Omental fat pad (tissue), 4 donors: ENCODE data around the gene KLHDC4. TPM values are rescaled to one million over a fixed set of nuclear protein-coding genes. Genes with fewer than 3 reads are reported as not detected.

Experiments
- ATAC-seq: fragments of 150-250 bp; one replicate; pipeline ENCODE4 v1.9.1; 2016; ENCODE audit warnings: mild to moderate bottlenecking, moderate library complexity; ENCODE audit not compliant: low FRiP score
- DNase-seq: peaks from one replicate; pipeline ENCODE4 v3.0.0-alpha.2; 2019; ENCODE audit warnings: low spot score
- total RNA-seq, 4 donors: library from RNA; depleted of rRNA; stranded (reverse); fragments of >200 nt; gene quantifications; one replicate each; pipeline ENCODE4 v1.1.0, GENCODE V29; 2016
- TF ChIP-seq, protein P1 (sequence below), 3 donors: fragments of 450-650 bp; IDR thresholded peaks; one replicate each; pipeline ENCODE4 v1.5.1; 2016 to 2017; ENCODE audit warnings: antibody characterized with exemption in 3 of 3, mild to moderate bottlenecking in 3 of 3, moderate library complexity in 2 of 3

Gene KLHDC4
- total RNA-seq, 4 donors from 2014 or later, result 21.7 to 53.8 (median 25.5) TPM

DNA sequence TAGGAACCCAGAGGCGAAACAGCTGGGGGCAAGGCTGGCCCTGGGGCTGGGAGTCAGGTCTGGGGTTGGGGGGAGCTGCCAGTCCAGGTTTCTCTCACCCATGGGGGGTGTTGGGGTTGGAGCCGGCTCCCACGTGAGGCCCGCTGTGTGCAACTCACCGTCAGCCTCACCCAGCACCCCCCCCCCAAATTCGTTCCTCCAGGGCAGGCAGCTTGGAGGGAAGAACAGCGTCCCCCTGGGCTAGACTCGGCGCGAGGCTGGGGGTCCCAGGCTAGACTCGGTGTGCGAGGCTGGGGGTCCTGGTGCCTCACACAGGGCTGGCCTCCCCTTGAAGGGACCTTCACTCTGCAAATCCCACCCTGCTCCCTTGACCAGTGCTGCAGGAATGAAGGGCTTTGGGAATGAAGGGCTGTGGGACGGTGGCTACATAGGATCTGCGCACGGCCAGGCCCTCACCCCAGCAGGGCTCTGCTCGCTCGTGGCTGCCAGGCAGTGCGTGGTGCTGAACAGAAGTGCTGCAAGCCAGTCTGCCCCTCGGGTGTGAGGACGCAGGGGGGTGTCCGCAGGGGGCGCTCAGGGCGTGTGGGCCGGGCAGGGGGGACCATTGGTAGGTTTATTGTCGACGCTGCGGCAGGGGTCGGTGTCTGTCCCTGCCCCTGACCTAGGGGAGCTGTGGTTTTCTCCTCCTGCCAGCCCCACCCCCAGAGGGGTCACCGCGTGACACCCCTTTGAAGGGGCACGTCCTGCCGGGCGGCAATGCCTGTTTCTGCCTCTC, 74.7 kb downstream of the KLHDC4 start:
- ATAC-seq, result no peak

DNA sequence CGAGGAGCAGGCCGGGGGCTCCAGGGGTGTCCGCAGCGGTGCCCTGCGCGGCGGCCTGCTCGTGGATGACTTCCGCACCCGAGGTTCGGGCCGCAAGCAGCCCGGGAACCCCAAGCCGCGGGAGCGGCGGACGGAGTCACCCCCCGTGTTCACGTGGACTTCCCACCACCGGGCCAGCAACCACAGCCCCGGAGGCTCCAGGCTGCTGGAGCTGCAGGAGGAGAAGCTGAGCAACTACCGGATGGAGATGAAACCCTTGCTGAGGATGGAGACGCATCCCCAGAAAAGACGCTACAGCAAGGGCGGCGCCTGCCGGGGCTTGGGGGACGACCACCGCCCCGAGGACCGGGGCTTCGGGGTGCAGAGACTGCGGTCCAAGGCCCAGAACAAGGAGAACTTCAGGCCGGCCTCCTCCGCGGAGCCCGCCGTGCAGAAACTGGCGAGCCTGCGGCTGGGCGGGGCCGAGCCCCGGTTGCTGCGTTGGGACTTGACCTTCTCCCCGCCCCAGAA, 75.8 kb downstream of the KLHDC4 start:
- no peak for ATAC-seq

More for the DNA sequence above, 74.7 kb downstream of the KLHDC4 start:
- TF ChIP-seq, protein P1, sequence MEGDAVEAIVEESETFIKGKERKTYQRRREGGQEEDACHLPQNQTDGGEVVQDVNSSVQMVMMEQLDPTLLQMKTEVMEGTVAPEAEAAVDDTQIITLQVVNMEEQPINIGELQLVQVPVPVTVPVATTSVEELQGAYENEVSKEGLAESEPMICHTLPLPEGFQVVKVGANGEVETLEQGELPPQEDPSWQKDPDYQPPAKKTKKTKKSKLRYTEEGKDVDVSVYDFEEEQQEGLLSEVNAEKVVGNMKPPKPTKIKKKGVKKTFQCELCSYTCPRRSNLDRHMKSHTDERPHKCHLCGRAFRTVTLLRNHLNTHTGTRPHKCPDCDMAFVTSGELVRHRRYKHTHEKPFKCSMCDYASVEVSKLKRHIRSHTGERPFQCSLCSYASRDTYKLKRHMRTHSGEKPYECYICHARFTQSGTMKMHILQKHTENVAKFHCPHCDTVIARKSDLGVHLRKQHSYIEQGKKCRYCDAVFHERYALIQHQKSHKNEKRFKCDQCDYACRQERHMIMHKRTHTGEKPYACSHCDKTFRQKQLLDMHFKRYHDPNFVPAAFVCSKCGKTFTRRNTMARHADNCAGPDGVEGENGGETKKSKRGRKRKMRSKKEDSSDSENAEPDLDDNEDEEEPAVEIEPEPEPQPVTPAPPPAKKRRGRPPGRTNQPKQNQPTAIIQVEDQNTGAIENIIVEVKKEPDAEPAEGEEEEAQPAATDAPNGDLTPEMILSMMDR (IDR thresholded peaks at IDR 0.05), result no peak
- no peak for DNase-seq

DNA sequence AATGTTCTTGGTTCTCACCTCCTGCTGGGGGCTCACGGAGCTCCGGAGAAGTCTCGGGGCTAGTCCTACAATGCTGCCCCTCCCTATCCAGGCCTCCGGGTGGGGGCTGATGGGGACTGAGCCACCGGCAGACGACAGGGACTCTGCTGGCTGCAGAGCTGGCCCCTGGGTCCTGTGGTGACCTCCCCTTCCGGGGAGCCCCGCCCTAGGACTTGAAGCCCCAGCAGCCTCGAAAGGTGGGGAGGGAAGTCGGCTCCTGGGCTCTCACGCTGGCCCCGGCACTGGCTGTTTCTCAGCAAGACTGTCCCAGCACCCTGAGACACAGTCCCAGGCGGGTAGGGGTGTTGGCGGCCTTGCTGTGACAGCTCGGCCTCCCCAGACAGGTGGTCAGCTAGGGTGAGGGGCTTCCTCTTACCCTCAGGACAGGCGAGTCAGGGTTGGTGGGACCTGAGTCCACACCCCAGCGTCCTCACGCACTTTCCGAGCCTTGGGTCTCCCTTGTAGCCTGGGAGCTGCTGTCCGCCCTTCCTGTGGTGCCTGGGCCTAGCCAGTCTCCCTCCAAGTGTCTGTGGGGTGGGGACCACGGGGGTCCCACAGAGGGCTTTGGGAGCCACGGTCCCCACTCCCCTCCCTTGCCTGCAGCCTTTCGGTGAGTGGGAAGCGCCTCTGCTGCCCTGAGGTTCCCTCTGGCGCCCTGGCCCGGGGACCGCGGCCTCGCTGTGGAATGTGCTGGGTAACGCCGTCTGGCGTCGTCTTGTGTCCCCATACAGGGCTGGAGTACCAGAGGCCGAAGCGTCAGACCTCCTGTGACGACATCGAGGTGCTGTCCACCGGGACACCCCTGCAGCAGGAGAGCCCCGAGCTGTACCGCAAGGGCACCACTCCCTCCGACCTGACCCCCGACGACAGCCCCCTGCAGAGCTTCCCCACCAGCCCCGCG, 76.6 kb downstream of the KLHDC4 start:
- TF ChIP-seq, protein P1 (IDR thresholded peaks at IDR 0.05), result no peak
- no peak for DNase-seq
- ATAC-seq, result no peak

More for the DNA sequence above, 75.8 kb downstream of the KLHDC4 start:
- no peak for DNase-seq
- TF ChIP-seq, protein P1 (IDR thresholded peaks at IDR 0.05), result no peak

DNA sequence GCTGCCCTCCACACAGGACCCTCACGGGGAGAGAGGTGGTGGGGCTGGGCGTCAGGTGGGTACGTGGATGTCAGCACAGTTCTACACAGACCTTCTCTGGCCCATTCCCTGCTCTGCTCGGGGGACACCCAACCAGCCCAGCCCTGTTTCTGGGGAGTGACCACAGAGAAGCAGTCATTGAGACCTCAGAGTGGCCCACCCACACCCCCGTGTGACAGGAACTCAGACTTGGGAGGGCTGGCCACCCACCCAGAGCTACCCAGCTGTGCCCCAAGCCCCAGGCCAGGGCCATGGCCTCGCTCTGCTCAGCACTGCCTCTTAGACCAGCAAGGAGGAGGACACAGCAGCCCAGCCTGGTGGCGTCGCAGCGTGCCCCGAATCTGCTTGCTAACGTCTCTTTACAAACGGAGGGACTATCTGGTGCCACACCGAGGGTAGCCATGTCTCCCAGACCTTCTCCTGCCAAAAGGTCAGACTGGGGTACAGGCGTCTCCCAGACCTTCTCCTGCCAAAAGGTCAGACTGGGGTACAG, 77.7 kb downstream of the KLHDC4 start:
- no peak for ATAC-seq
- TF ChIP-seq, protein P1 (IDR thresholded peaks at IDR 0.05), result no peak

DNA sequence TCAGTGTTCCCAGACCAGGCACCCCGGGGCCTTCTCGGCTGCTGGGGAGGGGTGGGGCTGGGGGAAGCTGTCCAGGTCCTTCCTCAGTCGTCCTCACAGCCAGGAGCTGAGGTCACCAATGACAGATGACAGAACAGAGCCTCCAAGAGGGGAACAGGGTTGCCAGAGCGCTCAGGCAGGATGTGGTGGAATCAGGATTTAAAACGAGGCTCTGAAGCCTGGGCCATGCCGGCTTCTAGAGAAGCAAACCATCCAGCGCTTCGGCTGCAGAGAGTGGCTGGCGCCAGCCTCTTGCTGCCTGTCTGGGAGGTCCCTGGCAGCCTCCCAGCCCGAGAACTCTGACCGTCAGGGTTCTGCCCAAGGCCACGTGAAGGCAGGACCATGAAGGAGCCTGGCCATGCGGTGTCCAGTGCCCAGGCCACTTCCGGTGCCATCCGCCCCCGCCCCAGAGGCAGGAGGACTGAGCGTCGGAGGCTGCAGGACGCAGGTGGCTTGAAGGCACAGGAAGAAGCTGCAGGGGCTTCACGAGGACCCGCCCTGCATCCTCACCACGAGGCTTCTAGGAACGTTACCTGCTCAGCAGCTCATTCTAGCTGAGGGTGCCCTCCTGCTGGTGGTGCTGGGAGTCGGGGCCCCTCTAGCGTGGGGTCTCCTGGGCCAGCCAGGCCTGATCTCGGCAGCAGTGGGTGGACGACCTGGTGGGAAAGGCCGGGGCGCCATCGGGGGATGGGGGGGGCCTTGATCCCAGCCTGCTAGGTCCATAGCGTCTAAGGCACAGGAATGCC, 78.5 kb downstream of the KLHDC4 start:
- DNase-seq (no peak), ATAC-seq (no peak)
- TF ChIP-seq, protein P1 (IDR thresholded peaks at IDR 0.05), result no peak

More for the DNA sequence above, 77.7 kb downstream of the KLHDC4 start:
- DNase-seq, result no peak

DNA sequence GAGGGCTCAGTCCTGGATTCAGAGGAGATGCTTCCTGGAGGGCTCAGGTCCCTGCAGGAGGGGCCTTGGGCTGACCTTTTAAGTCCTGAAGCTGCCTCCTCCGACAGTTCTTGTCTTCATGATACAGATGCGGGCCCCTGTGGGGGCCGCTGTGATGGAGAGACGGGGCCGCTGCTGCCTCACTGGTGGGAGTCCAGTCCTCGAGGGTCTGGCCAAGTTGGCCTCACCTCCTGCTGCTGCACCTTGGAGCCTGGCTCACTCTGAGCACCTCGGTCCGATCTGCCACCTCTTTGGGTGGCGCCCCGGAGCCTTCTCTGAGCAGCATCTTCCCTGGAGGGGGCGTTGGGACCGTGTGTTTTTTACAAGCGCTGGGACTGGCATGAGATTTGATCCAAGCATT, 79.1 kb downstream of the KLHDC4 start:
- ATAC-seq (no peak), DNase-seq (no peak)
- TF ChIP-seq, protein P1 (IDR thresholded peaks at IDR 0.05), result no peak
